Transverse colon (tissue), 3 donors: Measurements from ENCODE around the gene THAP5.

ENCODE experiments used
- CTCF ChIP-seq, 5 experiments: fragments of 200-600 bp in 3 of 5; fragments of 450-650 bp in 2 of 5; sonication (generic) in 3 of 5; IDR thresholded peaks; 1 replicate in 2 of 5; 2 replicates in 3 of 5; pipeline ENCODE4 v1.5.1; 2016 to 2017; ENCODE audit warnings: antibody characterized with exemption in 5 of 5, inconsistent platforms in 3 of 5, mild to moderate bottlenecking in 2 of 5, moderate library complexity in 1 of 5
- EP300 ChIP-seq: sonication (generic); formaldehyde crosslinking; IDR thresholded peaks from one replicate; pipeline ENCODE4 v1.6.1; 2017; ENCODE audit warnings: antibody characterized with exemption, low read depth
- POLR2A ChIP-seq: fragments of 450-650 bp; IDR thresholded peaks from one replicate; pipeline ENCODE4 v1.6.1; 2016; ENCODE audit warnings: antibody characterized with exemption, mild to moderate bottlenecking, moderate library complexity

DNA sequence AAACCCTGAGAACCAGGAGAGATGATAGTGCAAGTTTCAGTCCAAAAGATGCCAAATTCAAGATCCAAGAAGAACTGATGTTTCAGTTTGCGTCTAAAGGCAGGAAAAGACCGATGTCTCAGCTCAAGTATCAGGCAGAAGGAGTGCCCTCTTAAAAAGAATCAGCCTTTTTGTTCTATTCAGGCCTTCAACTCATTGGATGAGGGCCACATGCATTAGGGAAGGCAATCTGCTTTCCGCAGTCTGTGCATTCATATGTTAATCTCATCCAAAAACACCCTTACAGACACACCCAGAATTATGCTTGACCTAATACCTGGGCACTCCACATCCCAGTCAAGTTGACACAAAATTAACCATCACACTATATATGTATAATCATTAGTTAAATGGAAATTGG, 45.4 kb upstream of the THAP5 start:
- TF ChIP-seq POLR2A (no peak), CTCF (IDR thresholded peaks at IDR 0.05) (no peak), EP300 (no peak)
